Immature natural killer cell (primary cell): Measurements from ENCODE around the gene SYNE2. TPM values are rescaled to one million over a fixed set of nuclear protein-coding genes. Genes with fewer than 3 reads are reported as not detected.
"Not testable (repeated sequence)": the region's sequence is repeated elsewhere in the genome, so short reads cannot be mapped to it uniquely, and the experiment has no call there.

Experiments
- DNase-seq, 3 donors: peaks; one replicate each; pipeline ENCODE4 v3.0.0; 2022; ENCODE audit warnings: mixed read lengths in 1 of 3
- H3K27ac Mint-ChIP-seq, 6 donors: one replicate each; pipeline ENCODE4 v1.8.0; 2020; ENCODE audit warnings: mixed read lengths in 6 of 6, mild to moderate bottlenecking in 5 of 6, inconsistent platforms in 4 of 6, moderate library complexity in 3 of 6
- H3K27me3 Mint-ChIP-seq, 3 donors: one replicate each; pipeline ENCODE4 v1.8.0; 2020 to 2021; ENCODE audit warnings: low read depth in 3 of 3, mild to moderate bottlenecking in 3 of 3, mixed read lengths in 3 of 3, moderate library complexity in 3 of 3, inconsistent platforms in 1 of 3
- H3K36me3 Mint-ChIP-seq, 3 donors: one replicate each; pipeline ENCODE4 v1.8.0; 2020; ENCODE audit warnings: mixed read lengths in 3 of 3, inconsistent platforms in 2 of 3, mild to moderate bottlenecking in 2 of 3
- H3K4me1 Mint-ChIP-seq, 2 donors: one replicate each; pipeline ENCODE4 v1.8.0; 2020; ENCODE audit warnings: inconsistent platforms in 2 of 2, mild to moderate bottlenecking in 2 of 2, mixed read lengths in 2 of 2, moderate library complexity in 1 of 2
- H3K4me3 Mint-ChIP-seq, 5 donors: one replicate each; pipeline ENCODE4 v1.8.0; 2020; ENCODE audit warnings: mild to moderate bottlenecking in 5 of 5, mixed read lengths in 5 of 5, inconsistent platforms in 3 of 5, moderate library complexity in 3 of 5
- H3K9me3 Mint-ChIP-seq, 6 donors: one replicate each; pipeline ENCODE4 v1.8.0; 2020; ENCODE audit warnings: mild to moderate bottlenecking in 6 of 6, mixed read lengths in 6 of 6, inconsistent platforms in 4 of 6, moderate library complexity in 3 of 6
- polyA plus RNA-seq, 3 donors: library from polyadenylated mRNA; unstranded; fragments of 300-500 nt; fragmentation: Illumina TruSeq; gene quantifications; one replicate each; pipeline ENCODE4 v1.2.3, GENCODE V29; 2021

The SYNE2 gene
- polyA plus RNA-seq, 3 donors from 2014 or later: 14.0 to 116 (median 20.0) TPM

GRCh38 chr14:64137657-64138290, 285.0 kb downstream of the SYNE2 start:
- peaks cover 0 to 4% of the 10 kb centered on the region in 2 donors for H3K4me1 Mint-ChIP-seq
- DNase-seq: no peak
- peaks cover 0 to 3% (median 0%) of the 10 kb centered on the region in 3 donors for H3K27me3 Mint-ChIP-seq
- H3K4me3 Mint-ChIP-seq: no peak overlapping the region
- peaks cover 27 to 44% (median 32%) of the 10 kb centered on the region in 3 donors for H3K36me3 Mint-ChIP-seq
- H3K27ac Mint-ChIP-seq: peak overlapping the region in 2 of 6 donors; percentile 39 to 45
- H3K9me3 Mint-ChIP-seq: no peaks in the 10 kb centered on the region

- no peaks in the 10 kb centered on the region for H3K9me3 Mint-ChIP-seq
- H3K4me3 Mint-ChIP-seq: no peak overlapping the region
- peaks cover 2 to 5% (median 4%) of the 10 kb centered on the region in 3 donors for H3K27me3 Mint-ChIP-seq
- no peak for DNase-seq
- H3K36me3 Mint-ChIP-seq: peaks cover 31 to 49% (median 40%) of the 10 kb centered on the region in 3 donors
- H3K27ac Mint-ChIP-seq: peak overlapping the region in 2 of 6 donors; percentile 22 to 25
- H3K4me1 Mint-ChIP-seq: peaks cover 0 to 7% of the 10 kb centered on the region in 2 donors
These were observed 294.5 kb downstream of the SYNE2 start for GRCh38 chr14:64147126-64147790.

GRCh38 chr14:64149921-64150320, 297.1 kb downstream of the SYNE2 start:
- no peak overlapping the region for H3K27ac Mint-ChIP-seq
- H3K36me3 Mint-ChIP-seq: peaks cover 29 to 47% (median 36%) of the 10 kb centered on the region in 3 donors
- DNase-seq: no peak
- peaks cover 2 to 5% (median 4%) of the 10 kb centered on the region in 3 donors for H3K27me3 Mint-ChIP-seq
- no peak overlapping the region for H3K4me3 Mint-ChIP-seq
- H3K4me1 Mint-ChIP-seq: no peaks in the 10 kb centered on the region
- no peaks in the 10 kb centered on the region for H3K9me3 Mint-ChIP-seq

- H3K27me3 Mint-ChIP-seq: peaks cover 0 to 2% (median 1%) of the 10 kb centered on the region in 3 donors
- peak overlapping the region in 2 of 6 donors; percentile 11 to 31 for H3K27ac Mint-ChIP-seq
- H3K36me3 Mint-ChIP-seq: peaks cover 25 to 71% (median 41%) of the 10 kb centered on the region in 3 donors
- no peaks in the 10 kb centered on the region for H3K9me3 Mint-ChIP-seq
- no peaks in the 10 kb centered on the region for H3K4me1 Mint-ChIP-seq
- DNase-seq: no peak
- H3K4me3 Mint-ChIP-seq: no peak overlapping the region
These were observed 305.8 kb downstream of the SYNE2 start for GRCh38 chr14:64158608-64159007.

GRCh38 chr14:64159588-64159987, 306.8 kb downstream of the SYNE2 start:
- Mint-ChIP-seq H3K27ac (peak overlapping the region in 1 of 6 donors; percentile 2), H3K27me3 (peaks cover 0 to 2% (median 1%) of the 10 kb centered on the region in 3 donors), H3K9me3 (no peaks in the 10 kb centered on the region), H3K36me3 (peaks cover 19 to 69% (median 41%) of the 10 kb centered on the region in 3 donors), H3K4me3 (no peak overlapping the region), H3K4me1 (no peaks in the 10 kb centered on the region)
- no peak for DNase-seq

- H3K27me3 Mint-ChIP-seq: peaks cover 0 to 4% (median 2%) of the 10 kb centered on the region in 3 donors
- no peak overlapping the region for H3K4me3 Mint-ChIP-seq
- H3K36me3 Mint-ChIP-seq: peaks cover 7 to 63% (median 38%) of the 10 kb centered on the region in 3 donors
- H3K9me3 Mint-ChIP-seq: no peaks in the 10 kb centered on the region
- H3K4me1 Mint-ChIP-seq: peaks cover 0 to 1% of the 10 kb centered on the region in 2 donors
- no peak overlapping the region for H3K27ac Mint-ChIP-seq
- no peak for DNase-seq
These were observed 317.4 kb downstream of the SYNE2 start for GRCh38 chr14:64170181-64170580.

- H3K27ac Mint-ChIP-seq: peak overlapping the region in 5 of 6 donors; percentile 2 to 80 (median 52)
- no peak overlapping the region for H3K4me3 Mint-ChIP-seq
- DNase-seq: no peak
- no peaks in the 10 kb centered on the region for H3K4me1 Mint-ChIP-seq
- peaks cover 0 to 4% (median 1%) of the 10 kb centered on the region in 3 donors for H3K27me3 Mint-ChIP-seq
- H3K9me3 Mint-ChIP-seq: no peaks in the 10 kb centered on the region
- peaks cover 4 to 56% (median 22%) of the 10 kb centered on the region in 3 donors for H3K36me3 Mint-ChIP-seq
These were observed 322.3 kb downstream of the SYNE2 start for GRCh38 chr14:64174922-64175782.

- no peaks in the 10 kb centered on the region for H3K9me3 Mint-ChIP-seq
- H3K27me3 Mint-ChIP-seq: peaks cover 0 to 2% (median 1%) of the 10 kb centered on the region in 3 donors
- peak overlapping the region in 3 of 6 donors; percentile 19 to 77 (median 52) for H3K27ac Mint-ChIP-seq
- no peak for DNase-seq
- no peak overlapping the region for H3K4me3 Mint-ChIP-seq
- H3K36me3 Mint-ChIP-seq: peaks cover 4 to 50% (median 22%) of the 10 kb centered on the region in 3 donors
- H3K4me1 Mint-ChIP-seq: no peaks in the 10 kb centered on the region
These were observed 323.5 kb downstream of the SYNE2 start for GRCh38 chr14:64176330-64176729.

- no peaks in the 10 kb centered on the region for H3K4me1 Mint-ChIP-seq
- peak overlapping the region in 1 of 6 donors; percentile 38 for H3K27ac Mint-ChIP-seq
- peaks cover 0 to 2% (median 1%) of the 10 kb centered on the region in 3 donors for H3K27me3 Mint-ChIP-seq
- no peaks in the 10 kb centered on the region for H3K9me3 Mint-ChIP-seq
- no peak for DNase-seq
- H3K36me3 Mint-ChIP-seq: peaks cover 4 to 42% (median 16%) of the 10 kb centered on the region in 3 donors
- no peak overlapping the region for H3K4me3 Mint-ChIP-seq
These were observed 326.0 kb downstream of the SYNE2 start for GRCh38 chr14:64178814-64179213.

GRCh38 chr14:64182908-64183307, 330.1 kb downstream of the SYNE2 start:
- not testable (repeated sequence) for H3K27ac Mint-ChIP-seq, DNase-seq
- H3K36me3 Mint-ChIP-seq: peaks cover 0 to 35% (median 11%) of the 10 kb centered on the region in 3 donors

GRCh38 chr14:64184103-64184729, 331.4 kb downstream of the SYNE2 start:
- Mint-ChIP-seq H3K9me3 (no peaks in the 10 kb centered on the region), H3K4me1 (peaks cover 0 to 9% of the 10 kb centered on the region in 2 donors), H3K27me3 (peaks cover 0 to 2% (median 2%) of the 10 kb centered on the region in 3 donors), H3K36me3 (peaks cover 6 to 39% (median 17%) of the 10 kb centered on the region in 3 donors), H3K4me3 (no peak overlapping the region), H3K27ac (no peak overlapping the region)
- no peak for DNase-seq

More at GRCh38 chr14:64182908-64183307, 330.1 kb downstream of the SYNE2 start:
- not testable (repeated sequence) for H3K4me3 Mint-ChIP-seq, H3K9me3 Mint-ChIP-seq, H3K4me1 Mint-ChIP-seq, H3K27me3 Mint-ChIP-seq

- Mint-ChIP-seq H3K27ac (peak overlapping the region in 1 of 6 donors; percentile 39), H3K4me3 (no peak overlapping the region), H3K9me3 (no peaks in the 10 kb centered on the region), H3K36me3 (peaks cover 6 to 37% (median 14%) of the 10 kb centered on the region in 3 donors), H3K27me3 (peaks cover 0 to 2% (median 2%) of the 10 kb centered on the region in 3 donors), H3K4me1 (peaks cover 0 to 9% of the 10 kb centered on the region in 2 donors)
- no peak for DNase-seq
These were observed 332.4 kb downstream of the SYNE2 start for GRCh38 chr14:64185184-64185583.
